GM18508 (cell line): ENCODE results near the gene TMED6.
"Not testable (repeated sequence)": the region's sequence is repeated elsewhere in the genome, so short reads cannot be mapped to it uniquely, and the experiment has no call there.

ENCODE experiments used
- ATAC-seq: cut with Tn5 transposase; IDR thresholded peaks from one replicate; pipeline ENCODE4 v1.9.1; 2021; ENCODE audit warnings: moderate number of reproducible peaks; ENCODE audit not compliant: insufficient read depth, unreplicated experiment

The TMED6 gene

DNA sequence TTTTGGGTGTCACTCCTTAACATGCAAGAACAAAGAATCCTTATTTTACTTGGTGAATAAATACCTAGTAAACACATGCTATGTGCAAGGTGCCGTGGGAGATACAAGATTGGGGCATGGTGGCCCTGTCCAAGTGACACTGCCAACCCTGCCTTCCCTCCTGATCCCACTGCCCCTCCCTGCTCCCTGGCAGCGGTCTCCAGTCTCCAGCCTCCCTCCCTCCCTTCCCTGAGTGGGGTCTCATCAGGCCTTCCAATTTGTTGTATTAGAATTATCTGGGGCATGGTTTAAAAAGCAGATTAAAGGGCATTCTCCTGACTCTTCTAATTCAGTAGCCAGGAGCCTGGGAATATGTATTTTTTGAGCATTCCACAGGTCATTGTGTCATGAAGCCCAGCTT lies 12.5 kb upstream of the TMED6 start:
- ATAC-seq, result no peak

GRCh38 chr16:69363281-69363717 lies 11.7 kb upstream of the TMED6 start:
- no peak for ATAC-seq

DNA sequence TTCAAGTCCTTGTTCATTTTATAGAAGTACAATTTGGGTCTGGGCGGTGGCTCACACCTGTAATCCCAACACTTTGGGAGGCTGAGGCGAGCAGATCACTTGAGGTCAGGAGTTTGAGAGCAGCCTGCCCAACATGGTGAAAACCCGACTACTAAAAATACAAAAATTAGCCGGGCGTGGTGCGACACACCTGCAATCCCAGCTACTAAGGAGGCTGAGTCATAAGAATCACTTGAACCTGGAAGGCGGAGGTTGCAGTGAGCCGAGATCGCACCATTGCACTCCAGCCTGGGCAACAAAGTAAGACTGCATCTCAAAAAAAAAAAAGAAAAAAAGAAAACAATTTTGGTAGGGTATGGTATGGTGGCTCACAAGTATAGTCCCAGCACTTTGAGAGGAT lies 8.5 kb upstream of the TMED6 start:
- not testable (repeated sequence) for ATAC-seq

DNA sequence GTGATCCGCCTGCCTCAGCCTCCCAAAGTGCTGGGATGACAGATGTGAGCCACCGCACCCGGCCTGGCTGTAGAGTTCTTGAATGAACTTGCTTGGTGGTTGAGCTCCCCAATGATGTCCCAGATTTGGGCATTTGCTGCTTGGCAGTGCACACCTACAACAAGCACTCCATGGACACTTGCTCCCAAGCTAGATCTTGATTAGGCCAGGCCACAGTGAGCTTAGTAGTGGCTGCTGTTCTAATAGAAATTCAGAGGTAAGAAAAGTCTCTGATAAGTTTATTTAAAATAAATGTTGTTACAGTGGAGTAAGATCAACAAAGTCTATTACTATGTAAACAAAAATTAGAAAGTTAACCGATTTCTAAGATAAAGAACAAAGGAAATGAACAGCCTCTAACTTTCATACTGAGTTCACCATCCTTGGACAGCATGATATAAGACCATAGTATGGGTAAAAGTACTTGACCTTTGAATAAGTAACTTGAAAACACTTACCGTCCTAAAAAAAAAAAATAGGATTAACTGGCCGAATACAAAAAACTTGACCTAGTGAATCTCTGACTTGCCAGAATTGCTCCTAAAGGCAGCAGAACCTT lies 951 bp downstream of the TMED6 start:
- no peak for ATAC-seq

- no peak for ATAC-seq
These were observed 2.0 kb downstream of the TMED6 start for GRCh38 chr16:69349536-69349935.

GRCh38 chr16:69348222-69348621 lies 3.4 kb downstream of the TMED6 start:
- no peak for ATAC-seq

GRCh38 chr16:69346683-69347082 lies 4.9 kb downstream of the TMED6 start:
- ATAC-seq, result no peak

GRCh38 chr16:69345923-69346322 lies 5.7 kb downstream of the TMED6 start:
- no peak for ATAC-seq

DNA sequence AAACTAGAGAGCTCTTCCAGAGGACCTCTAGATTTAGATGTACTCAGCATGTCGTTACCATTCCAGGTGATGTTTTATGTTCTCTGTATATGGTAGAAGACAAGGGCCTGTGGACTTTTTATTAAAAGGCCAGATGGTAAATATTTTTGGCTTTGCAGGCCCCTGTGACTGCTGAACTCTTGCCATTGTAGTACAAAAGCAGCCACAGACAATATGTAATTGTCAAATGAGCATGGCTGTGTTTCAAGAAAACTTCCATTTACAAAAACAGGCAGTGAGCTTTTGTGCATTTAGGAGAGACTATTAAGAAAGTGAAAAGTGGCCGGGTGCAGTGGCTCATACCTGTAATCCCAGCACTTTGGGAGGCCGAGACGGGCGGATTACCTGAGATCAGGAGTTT lies 7.4 kb downstream of the TMED6 start:
- ATAC-seq, result no peak

- no peak for ATAC-seq
These were observed 11.4 kb downstream of the TMED6 start for GRCh38 chr16:69340095-69340644.

GRCh38 chr16:69339289-69340094 lies 12.1 kb downstream of the TMED6 start, which contains the start of the genes COG8 and NIP7:
COG8 (minus strand) TSS chr16:69339564; CDS start chr16:69339552, 12 bp downstream.
NIP7 (plus strand) TSS chr16:69339772; CDS start chr16:69339830, 58 bp downstream.
- ATAC-seq, result peak; percentile 73

DNA sequence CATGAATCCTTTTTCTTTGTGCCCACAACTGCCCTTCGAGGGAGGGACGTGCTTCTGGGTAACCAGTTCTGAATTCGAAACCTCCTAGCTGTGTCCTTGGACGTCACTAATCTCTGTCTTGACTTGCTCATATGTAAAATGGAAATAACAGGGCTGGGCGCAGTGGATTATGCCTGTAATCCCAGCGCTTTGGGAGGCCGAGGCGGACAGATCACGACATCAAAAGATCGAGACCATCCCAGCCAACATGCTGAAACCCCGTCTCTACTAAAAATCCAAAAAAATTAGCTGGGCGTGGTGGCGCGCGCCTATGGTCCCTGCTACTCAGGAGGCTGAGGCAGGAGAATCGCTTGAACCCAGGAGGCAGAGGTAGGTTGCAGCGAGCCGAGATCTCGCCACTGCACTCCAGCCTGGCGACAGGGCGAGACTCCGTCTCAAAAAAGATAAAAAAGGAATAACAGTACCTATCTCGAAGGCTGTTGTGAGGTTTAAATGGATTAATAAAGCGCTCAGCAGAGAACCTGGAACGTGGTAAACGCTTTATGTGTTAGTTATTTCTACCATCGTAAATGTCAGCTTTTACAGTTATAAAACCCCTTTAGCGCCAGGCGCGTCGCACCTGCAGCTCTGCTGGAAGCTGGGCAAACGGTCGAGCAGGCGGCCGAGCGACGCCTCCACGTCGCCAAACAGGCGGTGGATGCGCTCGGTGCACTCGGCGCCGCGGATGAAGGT lies 12.9 kb downstream of the TMED6 start:
- no peak for ATAC-seq

DNA sequence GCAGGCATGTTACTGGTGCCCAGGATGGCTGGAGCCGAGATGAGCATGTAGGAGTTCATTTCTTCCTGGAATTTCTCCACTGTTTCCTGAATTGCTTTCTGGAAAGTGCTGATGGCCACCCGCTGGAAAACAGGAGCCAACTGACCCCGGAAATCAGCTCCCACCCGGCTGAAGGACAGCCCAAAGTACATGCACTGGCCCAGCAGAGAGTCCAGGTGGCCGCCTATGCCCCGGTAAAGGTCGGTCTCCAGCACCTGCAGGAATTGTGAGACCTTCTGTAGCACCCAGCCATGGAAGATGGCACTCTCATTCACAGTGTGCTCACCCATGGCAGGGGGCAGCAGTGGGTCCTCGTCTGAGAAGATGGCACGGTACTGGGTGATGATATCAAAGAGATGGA lies 16.9 kb downstream of the TMED6 start:
- no peak for ATAC-seq

GRCh38 chr16:69330286-69331109 lies 21.1 kb downstream of the TMED6 start, which contains the start of gene PDF:
PDF (minus strand) TSS chr16:69330588; CDS start chr16:69330570, 18 bp downstream.
- peak; percentile 59 for ATAC-seq

DNA sequence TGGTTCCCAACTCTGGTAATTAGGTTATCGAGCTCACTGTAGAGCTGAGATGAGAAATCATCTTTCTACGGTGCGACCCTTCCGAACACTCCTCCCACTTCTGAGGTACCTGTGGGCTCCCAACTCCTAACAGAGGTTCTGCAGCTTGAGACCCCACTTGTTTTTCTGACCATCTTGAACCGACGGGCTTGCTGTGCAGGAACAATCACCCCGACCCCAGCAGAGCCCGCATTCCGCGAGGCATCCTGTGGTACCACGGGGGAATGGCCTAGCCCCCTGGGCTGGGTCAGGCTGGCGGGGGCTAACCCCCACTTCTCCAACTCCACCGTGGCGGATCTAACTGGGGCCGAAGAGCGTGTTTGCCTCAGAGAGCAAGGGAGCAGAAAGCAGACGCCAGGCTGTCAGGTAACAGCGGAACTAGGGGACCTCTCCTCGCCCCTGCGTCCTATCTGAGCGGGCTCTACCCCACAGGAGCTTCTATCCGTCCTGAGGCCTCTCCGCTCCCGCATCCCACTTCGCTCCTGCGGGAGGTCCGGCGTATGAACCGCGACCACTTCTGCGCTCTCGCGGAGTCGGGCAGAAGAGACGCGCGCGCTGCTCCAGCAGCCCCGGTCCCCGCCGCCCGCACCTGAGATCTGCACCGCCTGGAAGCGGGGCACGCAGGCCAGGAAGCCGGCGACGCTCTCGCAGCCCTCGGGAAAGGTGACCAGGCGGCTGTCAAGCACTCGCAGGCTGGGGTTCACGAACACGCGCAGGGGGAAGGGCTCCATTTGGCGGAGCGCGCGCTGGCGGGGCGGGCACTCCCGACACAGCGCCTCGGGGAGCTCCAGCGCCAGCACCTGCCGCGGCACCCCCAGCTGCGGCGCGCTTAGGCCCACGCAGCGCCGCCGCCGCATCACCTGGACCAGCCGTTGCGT lies 22.0 kb downstream of the TMED6 start:
- peak; percentile 5 for ATAC-seq

DNA sequence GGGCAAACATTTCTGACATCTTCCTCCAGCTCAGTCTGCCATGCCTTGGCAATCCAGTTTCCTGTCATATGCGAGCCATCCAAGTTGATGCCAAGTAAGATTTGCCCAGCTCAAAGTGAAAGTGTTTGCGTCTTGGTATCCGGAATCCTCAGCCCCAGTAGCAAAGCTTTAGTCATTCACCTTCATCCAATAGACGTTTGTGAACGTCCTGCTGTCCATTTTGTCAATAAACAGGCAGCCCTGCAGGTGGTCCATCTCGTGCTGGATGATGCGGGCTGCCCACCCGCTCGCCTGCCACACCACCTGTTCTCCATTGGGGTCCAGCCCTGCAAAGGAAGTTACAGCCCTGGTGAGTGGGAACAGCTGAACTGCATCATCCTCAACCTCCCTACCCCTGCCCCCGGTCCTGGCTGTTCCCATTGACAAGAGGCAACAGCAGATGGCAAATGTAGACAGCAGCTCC lies 22.7 kb downstream of the TMED6 start:
- ATAC-seq, result no peak

- no peak for ATAC-seq
These were observed 23.8 kb downstream of the TMED6 start for GRCh38 chr16:69327585-69328310.
